GM23338 (cell line): ENCODE measurements around the gene PEX13. TPM values are rescaled to one million over a fixed set of nuclear protein-coding genes. Genes with fewer than 3 reads are reported as not detected.

Experiments used
- ATAC-seq: fragments of 200-7000 bp; cut with Tn5 transposase; 3 replicates; pipeline ENCODE4 v1.9.1; 2020
- DNase-seq: peaks from one replicate; pipeline ENCODE4 v3.0.0-alpha.2; 2015; ENCODE audit warnings: low spot score
- H2AFZ ChIP-seq: fragments of 200-600 bp; sonication (generic); 2 replicates; pipeline ENCODE4 v1.8.0; 2016; ENCODE audit warnings: antibody characterized with exemption, mild to moderate bottlenecking, moderate library complexity
- H3F3A ChIP-seq: fragments of 200-600 bp; sonication (generic); replicated peaks from 2 replicates; pipeline ENCODE4 v1.8.0; 2017; ENCODE audit warnings: antibody characterized with exemption, mixed run types, low read depth
- H3K27ac ChIP-seq: fragments of 200-600 bp; sonication (generic); 2 replicates; pipeline ENCODE4 v1.6.1; 2016; ENCODE audit warnings: low read depth
- H3K27me3 ChIP-seq: fragments of 200-600 bp; sonication (generic); 2 replicates; pipeline ENCODE4 v1.8.0; 2016; ENCODE audit warnings: mild to moderate bottlenecking, mixed run types, moderate library complexity; ENCODE audit not compliant: insufficient read depth
- H3K36me3 ChIP-seq: fragments of 200-600 bp; sonication (generic); 2 replicates; pipeline ENCODE4 v1.8.0; 2016; ENCODE audit warnings: mild to moderate bottlenecking; ENCODE audit not compliant: insufficient read depth
- H3K4me1 ChIP-seq: fragments of 200-600 bp; sonication (generic); 2 replicates; pipeline ENCODE4 v1.8.0; 2016; ENCODE audit warnings: mild to moderate bottlenecking, moderate library complexity; ENCODE audit not compliant: insufficient read depth
- H3K4me2 ChIP-seq: fragments of 200-600 bp; sonication (generic); 2 replicates; pipeline ENCODE4 v1.7.1; 2017; ENCODE audit warnings: mixed run types
- H3K4me3 ChIP-seq: fragments of 200-600 bp; sonication (generic); 2 replicates; pipeline ENCODE4 v1.6.1; 2016; ENCODE audit warnings: mixed run types
- H3K79me2 ChIP-seq: fragments of 200-600 bp; sonication (generic); replicated peaks from 2 replicates; pipeline ENCODE4 v1.8.0; 2017; ENCODE audit warnings: mild to moderate bottlenecking; ENCODE audit not compliant: insufficient read depth
- H3K9me2 ChIP-seq: fragments of 200-600 bp; sonication (generic); 2 replicates; pipeline ENCODE4 v1.8.0; 2017; ENCODE audit not compliant: insufficient read depth
- H4K20me1 ChIP-seq: fragments of 200-600 bp; sonication (generic); replicated peaks from 2 replicates; pipeline ENCODE4 v1.8.0; 2017; ENCODE audit warnings: mild to moderate bottlenecking; ENCODE audit not compliant: insufficient read depth
- H3K27ac Mint-ChIP-seq: 2 replicates; pipeline ENCODE4 v1.8.0; 2020; ENCODE audit warnings: inconsistent platforms, mild to moderate bottlenecking, moderate library complexity, mixed read lengths
- H3K27me3 Mint-ChIP-seq: 3 replicates; pipeline ENCODE4 v1.8.0; 2022; ENCODE audit warnings: low read depth, mild to moderate bottlenecking, moderate library complexity, mixed read lengths, inconsistent platforms; ENCODE audit not compliant: insufficient read depth, poor library complexity
- H3K36me3 Mint-ChIP-seq: 3 replicates; pipeline ENCODE4 v1.8.0; 2021; ENCODE audit warnings: low read depth, mild to moderate bottlenecking, inconsistent platforms, moderate library complexity, mixed read lengths
- H3K4me1 Mint-ChIP-seq: 3 replicates; pipeline ENCODE4 v1.8.0; 2020; ENCODE audit warnings: mild to moderate bottlenecking, inconsistent platforms, mixed read lengths
- H3K4me3 Mint-ChIP-seq: 3 replicates; pipeline ENCODE4 v1.8.0; 2021; ENCODE audit warnings: moderate library complexity, mild to moderate bottlenecking, inconsistent platforms, mixed read lengths
- H3K9me3 Mint-ChIP-seq: 3 replicates; pipeline ENCODE4 v1.8.0; 2020; ENCODE audit warnings: moderate library complexity, mild to moderate bottlenecking, inconsistent platforms, mixed read lengths
- EZH2 ChIP-seq: fragments of 200-600 bp; sonication (generic); IDR thresholded peaks from one replicate; pipeline ENCODE4 v1.8.0; 2017; ENCODE audit warnings: antibody characterized with exemption, mild to moderate bottlenecking, low read depth; ENCODE audit not compliant: unreplicated experiment
- EZH2phosphoT487 ChIP-seq: fragments of 200-600 bp; sonication (generic); IDR thresholded peaks from one replicate; pipeline ENCODE4 v1.8.1; 2018; ENCODE audit warnings: antibody characterized with exemption; ENCODE audit not compliant: unreplicated experiment
- JUNB ChIP-seq: IDR thresholded peaks from one replicate; pipeline ENCODE4 v1.6.1; 2016; ENCODE audit warnings: antibody characterized with exemption; ENCODE audit not compliant: unreplicated experiment
- NANOG ChIP-seq: IDR thresholded peaks from 2 replicates; pipeline ENCODE4 v1.6.1; 2016; ENCODE audit warnings: antibody characterized with exemption, borderline replicate concordance
- STAT1 ChIP-seq: IDR thresholded peaks from one replicate; pipeline ENCODE4 v1.6.1; 2016; ENCODE audit warnings: antibody characterized with exemption; ENCODE audit not compliant: unreplicated experiment
- polyA plus RNA-seq: library from polyadenylated mRNA; unstranded; fragments of >200 nt; fragmentation: Nextera tagmentation; extraction: Ambion mirVana; gene quantifications from 2 replicates; pipeline ENCODE4 v1.2.1, GENCODE V29; 2016
- total RNA-seq: library from RNA; depleted of rRNA; stranded (reverse); fragments of >200 nt; shearing (Covaris generic); gene quantifications from 2 replicates; pipeline ENCODE4 v1.2.3, GENCODE V29; 2014
- TF ChIP-seq, protein P1 (sequence below): fragments of 250-450 bp; sonication (Bioruptor Pico); IDR thresholded peaks from 2 replicates; pipeline ENCODE4 v1.5.0; 2020; ENCODE audit warnings: mild to moderate bottlenecking, moderate library complexity
- TF ChIP-seq, protein P2 (sequence below), 2 experiments: fragments of 200-600 bp in 1 of 2; sonication (generic) in 1 of 2; conservative IDR thresholded peaks; 2 replicates each; pipeline versions ENCODE4 v1.5.1 to v1.6.1; 2016 to 2017; ENCODE audit warnings: antibody characterized with exemption in 2 of 2, low read depth in 2 of 2, mild to moderate bottlenecking in 2 of 2, moderate library complexity in 1 of 2

Gene PEX13
- total and polyA plus RNA-seq, 2 experiments from 2014 or later = 15.8 to 29.2 TPM

GRCh38 chr2:61017003-61017555 is 441 bp upstream of the PEX13 start (continued):
- TF ChIP-seq, protein P1, sequence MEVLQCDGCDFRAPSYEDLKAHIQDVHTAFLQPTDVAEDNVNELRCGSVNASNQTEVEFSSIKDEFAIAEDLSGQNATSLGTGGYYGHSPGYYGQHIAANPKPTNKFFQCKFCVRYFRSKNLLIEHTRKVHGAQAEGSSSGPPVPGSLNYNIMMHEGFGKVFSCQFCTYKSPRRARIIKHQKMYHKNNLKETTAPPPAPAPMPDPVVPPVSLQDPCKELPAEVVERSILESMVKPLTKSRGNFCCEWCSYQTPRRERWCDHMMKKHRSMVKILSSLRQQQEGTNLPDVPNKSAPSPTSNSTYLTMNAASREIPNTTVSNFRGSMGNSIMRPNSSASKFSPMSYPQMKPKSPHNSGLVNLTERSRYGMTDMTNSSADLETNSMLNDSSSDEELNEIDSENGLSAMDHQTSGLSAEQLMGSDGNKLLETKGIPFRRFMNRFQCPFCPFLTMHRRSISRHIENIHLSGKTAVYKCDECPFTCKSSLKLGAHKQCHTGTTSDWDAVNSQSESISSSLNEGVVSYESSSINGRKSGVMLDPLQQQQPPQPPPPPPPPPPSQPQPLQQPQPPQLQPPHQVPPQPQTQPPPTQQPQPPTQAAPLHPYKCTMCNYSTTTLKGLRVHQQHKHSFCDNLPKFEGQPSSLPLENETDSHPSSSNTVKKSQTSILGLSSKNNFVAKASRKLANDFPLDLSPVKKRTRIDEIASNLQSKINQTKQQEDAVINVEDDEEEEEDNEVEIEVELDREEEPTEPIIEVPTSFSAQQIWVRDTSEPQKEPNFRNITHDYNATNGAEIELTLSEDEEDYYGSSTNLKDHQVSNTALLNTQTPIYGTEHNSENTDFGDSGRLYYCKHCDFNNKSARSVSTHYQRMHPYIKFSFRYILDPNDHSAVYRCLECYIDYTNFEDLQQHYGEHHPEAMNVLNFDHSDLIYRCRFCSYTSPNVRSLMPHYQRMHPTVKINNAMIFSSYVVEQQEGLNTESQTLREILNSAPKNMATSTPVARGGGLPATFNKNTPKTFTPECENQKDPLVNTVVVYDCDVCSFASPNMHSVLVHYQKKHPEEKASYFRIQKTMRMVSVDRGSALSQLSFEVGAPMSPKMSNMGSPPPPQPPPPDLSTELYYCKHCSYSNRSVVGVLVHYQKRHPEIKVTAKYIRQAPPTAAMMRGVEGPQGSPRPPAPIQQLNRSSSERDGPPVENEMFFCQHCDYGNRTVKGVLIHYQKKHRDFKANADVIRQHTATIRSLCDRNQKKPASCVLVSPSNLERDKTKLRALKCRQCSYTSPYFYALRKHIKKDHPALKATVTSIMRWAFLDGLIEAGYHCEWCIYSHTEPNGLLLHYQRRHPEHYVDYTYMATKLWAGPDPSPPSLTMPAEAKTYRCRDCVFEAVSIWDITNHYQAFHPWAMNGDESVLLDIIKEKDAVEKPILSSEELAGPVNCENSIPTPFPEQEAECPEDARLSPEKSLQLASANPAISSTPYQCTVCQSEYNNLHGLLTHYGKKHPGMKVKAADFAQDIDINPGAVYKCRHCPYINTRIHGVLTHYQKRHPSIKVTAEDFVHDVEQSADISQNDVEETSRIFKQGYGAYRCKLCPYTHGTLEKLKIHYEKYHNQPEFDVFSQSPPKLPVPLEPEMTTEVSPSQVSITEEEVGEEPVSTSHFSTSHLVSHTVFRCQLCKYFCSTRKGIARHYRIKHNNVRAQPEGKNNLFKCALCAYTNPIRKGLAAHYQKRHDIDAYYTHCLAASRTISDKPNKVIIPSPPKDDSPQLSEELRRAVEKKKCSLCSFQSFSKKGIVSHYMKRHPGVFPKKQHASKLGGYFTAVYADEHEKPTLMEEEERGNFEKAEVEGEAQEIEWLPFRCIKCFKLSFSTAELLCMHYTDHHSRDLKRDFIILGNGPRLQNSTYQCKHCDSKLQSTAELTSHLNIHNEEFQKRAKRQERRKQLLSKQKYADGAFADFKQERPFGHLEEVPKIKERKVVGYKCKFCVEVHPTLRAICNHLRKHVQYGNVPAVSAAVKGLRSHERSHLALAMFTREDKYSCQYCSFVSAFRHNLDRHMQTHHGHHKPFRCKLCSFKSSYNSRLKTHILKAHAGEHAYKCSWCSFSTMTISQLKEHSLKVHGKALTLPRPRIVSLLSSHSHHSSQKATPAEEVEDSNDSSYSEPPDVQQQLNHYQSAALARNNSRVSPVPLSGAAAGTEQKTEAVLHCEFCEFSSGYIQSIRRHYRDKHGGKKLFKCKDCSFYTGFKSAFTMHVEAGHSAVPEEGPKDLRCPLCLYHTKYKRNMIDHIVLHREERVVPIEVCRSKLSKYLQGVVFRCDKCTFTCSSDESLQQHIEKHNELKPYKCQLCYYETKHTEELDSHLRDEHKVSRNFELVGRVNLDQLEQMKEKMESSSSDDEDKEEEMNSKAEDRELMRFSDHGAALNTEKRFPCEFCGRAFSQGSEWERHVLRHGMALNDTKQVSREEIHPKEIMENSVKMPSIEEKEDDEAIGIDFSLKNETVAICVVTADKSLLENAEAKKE (CRISPR knock-in tag) = no peak

DNA sequence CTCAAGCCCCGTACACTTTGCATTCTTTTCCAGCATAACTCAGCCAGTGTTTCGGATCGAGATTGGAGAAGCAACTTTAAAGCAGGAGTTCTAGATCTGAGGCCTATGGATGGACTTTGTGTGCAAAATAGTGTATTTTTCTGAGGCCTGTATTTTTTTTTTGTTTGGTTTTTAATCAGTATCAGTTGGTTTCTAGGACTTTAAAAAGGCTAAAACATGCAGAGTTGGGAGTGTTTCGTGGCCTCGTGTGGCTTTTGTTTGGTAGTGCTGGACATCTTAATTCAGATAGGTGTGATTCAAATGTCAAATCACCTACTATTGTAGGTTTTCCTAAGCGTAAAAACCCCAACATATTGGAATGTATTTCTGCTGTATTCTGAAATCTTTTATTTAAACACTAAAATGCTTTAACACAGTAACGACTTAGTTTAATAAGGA is 817 bp downstream of the PEX13 start:
- peaks cover 14% of the 10 kb centered on the region for H3K4me1 ChIP-seq
- Mint-ChIP-seq H3K27ac (peak overlapping the region; percentile 100), H3K4me3 (peak overlapping the region; percentile 98), H3K36me3 (peaks cover 17% of the 10 kb centered on the region; the same call in 2 of the 3 replicates), H3K4me1 (peaks cover 14% of the 10 kb centered on the region), H3K27me3 (peaks cover 4% of the 10 kb centered on the region), H3K9me3 (no peaks in the 10 kb centered on the region)
- H3F3A ChIP-seq = no peaks in the 10 kb centered on the region
- peak overlapping the region; percentile 85 for H3K4me2 ChIP-seq
- H3K4me3 ChIP-seq = peak overlapping the region; percentile 57
- no peaks in the 10 kb centered on the region for H3K9me2 ChIP-seq
- H2AFZ ChIP-seq = no peak overlapping the region; the same call in 1 of the 2 replicates
- H3K27me3 ChIP-seq = no peaks in the 10 kb centered on the region
- 0 out of 2 replicates have a peak, but pooled peaks cover under 1% of the 10 kb centered on the region for H4K20me1 ChIP-seq
- DNase-seq (no peak), ATAC-seq (no peak)
- peak overlapping the region; percentile 98 for H3K27ac ChIP-seq
- TF ChIP-seq EZH2phosphoT487 (no peak), JUNB (no peak), STAT1 (no peak), EZH2 (no peak), NANOG (no peak)
- TF ChIP-seq, protein P2, sequence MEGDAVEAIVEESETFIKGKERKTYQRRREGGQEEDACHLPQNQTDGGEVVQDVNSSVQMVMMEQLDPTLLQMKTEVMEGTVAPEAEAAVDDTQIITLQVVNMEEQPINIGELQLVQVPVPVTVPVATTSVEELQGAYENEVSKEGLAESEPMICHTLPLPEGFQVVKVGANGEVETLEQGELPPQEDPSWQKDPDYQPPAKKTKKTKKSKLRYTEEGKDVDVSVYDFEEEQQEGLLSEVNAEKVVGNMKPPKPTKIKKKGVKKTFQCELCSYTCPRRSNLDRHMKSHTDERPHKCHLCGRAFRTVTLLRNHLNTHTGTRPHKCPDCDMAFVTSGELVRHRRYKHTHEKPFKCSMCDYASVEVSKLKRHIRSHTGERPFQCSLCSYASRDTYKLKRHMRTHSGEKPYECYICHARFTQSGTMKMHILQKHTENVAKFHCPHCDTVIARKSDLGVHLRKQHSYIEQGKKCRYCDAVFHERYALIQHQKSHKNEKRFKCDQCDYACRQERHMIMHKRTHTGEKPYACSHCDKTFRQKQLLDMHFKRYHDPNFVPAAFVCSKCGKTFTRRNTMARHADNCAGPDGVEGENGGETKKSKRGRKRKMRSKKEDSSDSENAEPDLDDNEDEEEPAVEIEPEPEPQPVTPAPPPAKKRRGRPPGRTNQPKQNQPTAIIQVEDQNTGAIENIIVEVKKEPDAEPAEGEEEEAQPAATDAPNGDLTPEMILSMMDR (conservative IDR thresholded peaks at IDR 0.05; ENCODE audit: low read depth in 2 of 2) = no peak
- H3K36me3 ChIP-seq = no peaks in the 10 kb centered on the region
- peaks cover 46% of the 10 kb centered on the region for H3K79me2 ChIP-seq
